HepG2 (cell line): ENCODE measurements around the gene SNAI3. TPM values are rescaled to one million over a fixed set of nuclear protein-coding genes. Genes with fewer than 3 reads are reported as not detected.

ENCODE experiments used
- ARNTL ChIP-seq: sonication (generic); formaldehyde crosslinking; IDR thresholded peaks from 2 replicates; pipeline ENCODE4 v1.4.0; 2020; ENCODE audit warnings: mild to moderate bottlenecking, missing genetic modification reagents
- GRHL1 ChIP-seq: sonication (generic); formaldehyde crosslinking; conservative IDR thresholded peaks from 2 replicates; pipeline ENCODE4 v1.8.0; 2022; ENCODE audit warnings: missing genetic modification reagents
- JARID2 ChIP-seq: sonication (generic); formaldehyde crosslinking; IDR thresholded peaks from 2 replicates; pipeline ENCODE4 v1.8.1; 2023; ENCODE audit warnings: missing genetic modification reagents, inconsistent platforms; ENCODE audit not compliant: insufficient replicate concordance
- MED1 ChIP-seq: sonication (generic); formaldehyde crosslinking; IDR thresholded peaks from 2 replicates; pipeline ENCODE4 v1.4.0; 2020; ENCODE audit warnings: missing genetic modification reagents
- MLLT10 ChIP-seq: sonication (generic); formaldehyde crosslinking; IDR thresholded peaks from 2 replicates; pipeline ENCODE4 v1.4.0; 2020; ENCODE audit warnings: missing genetic modification reagents
- MLXIP ChIP-seq: sonication (generic); formaldehyde crosslinking; IDR thresholded peaks from 2 replicates; pipeline ENCODE4 v1.9.0; 2021; ENCODE audit warnings: missing genetic modification reagents, borderline replicate concordance
- PAF1 ChIP-seq: IDR thresholded peaks from 2 replicates; pipeline ENCODE4 v1.6.1; 2016; ENCODE audit warnings: missing genetic modification reagents, missing compliant biosample characterization
- PHB2 ChIP-seq: fragments of 450-650 bp; IDR thresholded peaks from 2 replicates; pipeline ENCODE4 v1.6.1; 2018; ENCODE audit not compliant: partially characterized antibody
- PHF20 ChIP-seq: sonication (generic); formaldehyde crosslinking; IDR thresholded peaks from 2 replicates; pipeline ENCODE4 v1.5.0; 2020; ENCODE audit warnings: mild to moderate bottlenecking, missing genetic modification reagents
- SMAD3 ChIP-seq: sonication (generic); formaldehyde crosslinking; IDR thresholded peaks from 2 replicates; pipeline ENCODE4 v1.4.0; 2020; ENCODE audit warnings: missing genetic modification reagents
- TCF12 ChIP-seq, 2 experiments: fragments of 450-650 bp in 1 of 2; sonication (generic) in 1 of 2; formaldehyde crosslinking in 1 of 2; IDR thresholded peaks; 2 replicates each; pipeline versions ENCODE4 v1.6.1 to v1.8.0; 2017 to 2022; ENCODE audit warnings: antibody characterized with exemption in 1 of 2, mild to moderate bottlenecking in 1 of 2, missing genetic modification reagents in 1 of 2, moderate library complexity in 1 of 2
- UBTF ChIP-seq: sonication (generic); formaldehyde crosslinking; IDR thresholded peaks from 2 replicates; pipeline ENCODE4 v1.4.0; 2020; ENCODE audit warnings: mild to moderate bottlenecking, missing genetic modification reagents
- ZFP62 ChIP-seq: sonication (generic); formaldehyde crosslinking; IDR thresholded peaks from 2 replicates; pipeline ENCODE4 v1.4.0; 2020; ENCODE audit warnings: missing genetic modification reagents
- ZNF224 ChIP-seq: sonication (generic); formaldehyde crosslinking; IDR thresholded peaks from 2 replicates; pipeline ENCODE4 v1.5.0; 2020; ENCODE audit warnings: mild to moderate bottlenecking, missing genetic modification reagents
- ZNF225 ChIP-seq: sonication (generic); formaldehyde crosslinking; IDR thresholded peaks from 2 replicates; pipeline ENCODE4 v1.4.0; 2020; ENCODE audit warnings: mild to moderate bottlenecking, missing genetic modification reagents
- ZNF232 ChIP-seq: sonication (generic); formaldehyde crosslinking; IDR thresholded peaks from 2 replicates; pipeline ENCODE4 v1.4.0; 2020; ENCODE audit warnings: missing genetic modification reagents, borderline replicate concordance
- ZNF260 ChIP-seq: sonication (generic); formaldehyde crosslinking; IDR thresholded peaks from 2 replicates; pipeline ENCODE4 v1.4.0; 2020; ENCODE audit warnings: missing genetic modification reagents, low read depth, mild to moderate bottlenecking, borderline replicate concordance
- ZNF329 ChIP-seq: sonication (generic); formaldehyde crosslinking; IDR thresholded peaks from 2 replicates; pipeline ENCODE4 v1.9.0; 2021; ENCODE audit warnings: low read depth, mild to moderate bottlenecking, missing genetic modification reagents
- ZNF337 ChIP-seq: sonication (generic); formaldehyde crosslinking; IDR thresholded peaks from 2 replicates; pipeline ENCODE4 v1.5.1; 2020; ENCODE audit warnings: missing genetic modification reagents, low read depth, mild to moderate bottlenecking, borderline replicate concordance
- ZNF546 ChIP-seq: sonication (generic); formaldehyde crosslinking; conservative IDR thresholded peaks from 2 replicates; pipeline ENCODE4 v1.8.1; 2023; ENCODE audit warnings: mild to moderate bottlenecking, missing genetic modification reagents
- ZNF616 ChIP-seq: sonication (generic); formaldehyde crosslinking; IDR thresholded peaks from 2 replicates; pipeline ENCODE4 v1.5.0; 2020; ENCODE audit warnings: low read depth, mild to moderate bottlenecking, missing genetic modification reagents
- ZNF660 ChIP-seq: sonication (generic); formaldehyde crosslinking; IDR thresholded peaks from 2 replicates; pipeline ENCODE4 v1.5.1; 2020; ENCODE audit warnings: mild to moderate bottlenecking, low read depth, missing genetic modification reagents, borderline replicate concordance
- ZSCAN12 ChIP-seq: sonication (generic); formaldehyde crosslinking; IDR thresholded peaks from 2 replicates; pipeline ENCODE4 v1.9.0; 2021; ENCODE audit warnings: mild to moderate bottlenecking, missing genetic modification reagents
- polyA plus RNA-seq, 8 experiments: library from polyadenylated mRNA; depleted of rRNA in 3 of 8; stranded (reverse) in 7 of 8; unstranded in 1 of 8; fragments of >200 nt; fragmentation: Illumina TruSeq in 4 of 8; extraction: Trizol in 4 of 8; gene quantifications; 2 replicates each; pipeline versions ENCODE4 v1.2.1 to v1.2.3, GENCODE V29; 2011 to 2016; ENCODE audit warnings: low read depth in 4 of 8, missing spikeins in 1 of 8, mixed read lengths in 1 of 8; ENCODE audit not compliant: insufficient read depth in 1 of 8
- total RNA-seq, 5 experiments: library from RNA; depleted of rRNA; stranded (reverse); fragments of >200 nt; fragmentation: Illumina TruSeq; extraction: Trizol; gene quantifications; 2 replicates each; pipeline ENCODE4 v1.2.3, GENCODE V29; 2016; ENCODE audit warnings: low read depth in 1 of 5

SNAI3 gene
- total and polyA plus RNA-seq, 2 of the 13 experiments (the other 11 are each of a cell fraction or from before 2014, with no cell fraction given) = 0.09 to 0.18 TPM

- no peak for TF ChIP-seq GRHL1 (CRISPR knock-in tag)
- TF ChIP-seq MLXIP = no peak
- peak; percentile 90; the same call in 1 of the 2 replicates for TF ChIP-seq PAF1 (CRISPR knock-in tag)
- peak; percentile 73 for TF ChIP-seq UBTF (CRISPR knock-in tag)
- TF ChIP-seq ZFP62 = no peak
- TF ChIP-seq ZNF225 (CRISPR knock-in tag) = no peak
- peak; percentile 70; the same call in 1 of the 2 replicates for TF ChIP-seq ZNF232
- peak; percentile 18; the same call in 1 of the 2 replicates for TF ChIP-seq ZNF616 (CRISPR knock-in tag)
- peak; percentile 73; the same call in 1 of the 2 replicates for TF ChIP-seq ZNF329 (CRISPR knock-in tag)
- no peak; the same call in 1 of the 2 replicates for TF ChIP-seq ZNF546 (CRISPR knock-in tag)
- TF ChIP-seq SMAD3 = peak; percentile 82; the same call in 1 of the 2 replicates
- TF ChIP-seq MLLT10 (CRISPR knock-in tag) = no peak
- TF ChIP-seq PHF20 = peak; percentile 66
- TF ChIP-seq ARNTL (CRISPR knock-in tag) = peak; percentile 79
- no peak for TF ChIP-seq TCF12 (IDR thresholded peaks at IDR 0.05)
- TF ChIP-seq TCF12 (CRISPR knock-in tag; IDR thresholded peaks at IDR 0.05) = peak; percentile 69
- peak; percentile 92 for TF ChIP-seq MED1 (CRISPR knock-in tag)
- TF ChIP-seq ZNF660 (CRISPR knock-in tag) = no peak
- no peak for TF ChIP-seq ZNF224 (CRISPR knock-in tag)
- TF ChIP-seq JARID2 (CRISPR knock-in tag) = peak; percentile 80
- TF ChIP-seq PHB2 = no peak
- TF ChIP-seq ZSCAN12 = no peak
- no peak for TF ChIP-seq ZNF260 (CRISPR knock-in tag)
- no peak for TF ChIP-seq ZNF337
Measured at GRCh38 chr16:88651276-88651988, 34.9 kb downstream of the SNAI3 start (continued).
